Tibial artery (tissue), 4 donors: ENCODE measurements around the gene COL27A1.
"Not testable (repeated sequence)": the region's sequence is repeated elsewhere in the genome, so short reads cannot be mapped to it uniquely, and the experiment has no call there.

ENCODE experiments used
- DNase-seq, 2 donors: peaks; one replicate each; pipeline ENCODE4 v3.0.0-alpha.2; 2019
- H3K27ac ChIP-seq, 2 donors: fragments of 200-600 bp; sonication (generic) in 1 of 2; 1 replicate in 1 of 2; 2 replicates in 1 of 2; pipeline ENCODE4 v1.5.1; 2018 to 2019; ENCODE audit warnings: mild to moderate bottlenecking in 1 of 2
- H3K27me3 ChIP-seq, 2 donors: fragments of 200-600 bp; sonication (generic) in 1 of 2; one replicate each; pipeline versions ENCODE4 v1.5.1 to v1.6.0; 2016 to 2019
- H3K36me3 ChIP-seq, 3 donors: fragments of 200-600 bp; sonication (generic) in 2 of 3; one replicate each; pipeline ENCODE4 v1.5.1; 2016 to 2019; ENCODE audit warnings: mild to moderate bottlenecking in 2 of 3
- H3K4me1 ChIP-seq, 4 donors: fragments of 200-600 bp; sonication (generic) in 2 of 4; 1 replicate in 3 of 4; 2 replicates in 1 of 4; pipeline ENCODE4 v1.5.1; 2016 to 2019
- H3K4me3 ChIP-seq, 2 donors: fragments of 200-600 bp; sonication (generic) in 1 of 2; 1 replicate in 1 of 2; 2 replicates in 1 of 2; pipeline ENCODE4 v1.5.1; 2018 to 2019; ENCODE audit warnings: mild to moderate bottlenecking in 2 of 2
- H3K9me3 ChIP-seq, 3 donors: fragments of 200-600 bp; sonication (generic) in 1 of 3; one replicate each; pipeline ENCODE4 v1.5.1; 2016 to 2019
- intact Hi-C: fragments of 100-400 bp; cut with DNase I; formaldehyde crosslinking; loops from one replicate; pipeline ENCODE4 v1.15.0; 2023; ENCODE audit warnings: low total_unique reads
- TF ChIP-seq, protein P1 (sequence below), 2 experiments: fragments of 200-600 bp in 1 of 2; fragments of 450-650 bp in 1 of 2; IDR thresholded peaks; one replicate each; pipeline ENCODE4 v1.5.1; 2017 to 2019; ENCODE audit warnings: antibody characterized with exemption in 2 of 2, mild to moderate bottlenecking in 1 of 2, moderate library complexity in 1 of 2

The COL27A1 gene

DNA sequence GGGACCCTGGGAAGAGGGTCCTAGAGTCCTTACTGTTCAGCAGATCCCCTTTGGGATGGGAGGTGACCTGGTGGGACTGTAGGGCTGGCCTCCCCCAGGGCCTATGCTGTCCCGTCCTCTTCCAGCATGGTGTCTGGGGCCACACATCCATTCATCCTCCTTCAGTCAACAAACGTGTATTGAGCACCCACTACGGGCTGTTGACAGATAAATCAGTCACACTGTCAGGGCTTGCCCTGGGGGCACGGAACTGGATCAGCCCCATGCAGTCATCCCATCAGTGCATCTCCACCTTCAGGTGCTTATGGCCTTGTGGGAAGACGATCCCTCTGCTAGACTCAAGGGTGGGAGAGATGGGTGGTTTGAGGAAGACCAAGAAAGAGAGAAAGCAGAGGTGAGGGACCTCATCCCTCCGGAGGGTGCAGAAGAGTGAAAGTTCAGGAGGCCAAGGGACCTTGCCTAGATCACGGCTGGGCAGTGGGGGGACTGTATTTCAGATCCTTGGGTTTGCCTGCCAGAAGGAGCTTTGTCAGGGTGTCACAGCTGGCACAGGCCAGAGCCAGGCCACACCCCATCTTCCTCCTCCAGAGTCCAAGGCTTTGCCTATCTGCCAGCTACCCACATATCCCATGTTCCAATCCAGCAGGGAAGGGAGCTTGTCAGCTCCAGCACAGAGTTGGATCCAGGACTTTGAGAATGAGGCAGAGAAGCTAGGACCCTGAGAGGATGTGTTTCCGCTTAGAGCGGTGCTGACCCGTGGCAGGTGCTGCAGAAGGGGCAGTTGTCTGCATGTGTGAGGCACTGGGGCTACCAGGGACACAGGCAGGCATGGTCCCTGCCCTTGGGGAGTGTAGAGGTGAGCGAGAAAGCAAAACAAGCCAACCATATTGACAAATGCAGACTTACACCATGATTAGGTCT is 30.5 kb downstream of the COL27A1 start:
- intact Hi-C loops, result no loop called here
- H3K4me1 ChIP-seq, result peaks cover 3 to 39% (median 17%) of the 10 kb centered on the region in 4 donors
- no peaks in the 10 kb centered on the region for H3K27me3 ChIP-seq
- no peaks in the 10 kb centered on the region for H3K36me3 ChIP-seq
- H3K9me3 ChIP-seq, result peaks cover 0 to 7% (median 0%) of the 10 kb centered on the region in 3 donors
- TF ChIP-seq, protein P1, sequence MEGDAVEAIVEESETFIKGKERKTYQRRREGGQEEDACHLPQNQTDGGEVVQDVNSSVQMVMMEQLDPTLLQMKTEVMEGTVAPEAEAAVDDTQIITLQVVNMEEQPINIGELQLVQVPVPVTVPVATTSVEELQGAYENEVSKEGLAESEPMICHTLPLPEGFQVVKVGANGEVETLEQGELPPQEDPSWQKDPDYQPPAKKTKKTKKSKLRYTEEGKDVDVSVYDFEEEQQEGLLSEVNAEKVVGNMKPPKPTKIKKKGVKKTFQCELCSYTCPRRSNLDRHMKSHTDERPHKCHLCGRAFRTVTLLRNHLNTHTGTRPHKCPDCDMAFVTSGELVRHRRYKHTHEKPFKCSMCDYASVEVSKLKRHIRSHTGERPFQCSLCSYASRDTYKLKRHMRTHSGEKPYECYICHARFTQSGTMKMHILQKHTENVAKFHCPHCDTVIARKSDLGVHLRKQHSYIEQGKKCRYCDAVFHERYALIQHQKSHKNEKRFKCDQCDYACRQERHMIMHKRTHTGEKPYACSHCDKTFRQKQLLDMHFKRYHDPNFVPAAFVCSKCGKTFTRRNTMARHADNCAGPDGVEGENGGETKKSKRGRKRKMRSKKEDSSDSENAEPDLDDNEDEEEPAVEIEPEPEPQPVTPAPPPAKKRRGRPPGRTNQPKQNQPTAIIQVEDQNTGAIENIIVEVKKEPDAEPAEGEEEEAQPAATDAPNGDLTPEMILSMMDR (IDR thresholded peaks at IDR 0.05), result no peak
- no peak for DNase-seq
- no peak overlapping the region for H3K4me3 ChIP-seq
- no peak overlapping the region for H3K27ac ChIP-seq

DNA sequence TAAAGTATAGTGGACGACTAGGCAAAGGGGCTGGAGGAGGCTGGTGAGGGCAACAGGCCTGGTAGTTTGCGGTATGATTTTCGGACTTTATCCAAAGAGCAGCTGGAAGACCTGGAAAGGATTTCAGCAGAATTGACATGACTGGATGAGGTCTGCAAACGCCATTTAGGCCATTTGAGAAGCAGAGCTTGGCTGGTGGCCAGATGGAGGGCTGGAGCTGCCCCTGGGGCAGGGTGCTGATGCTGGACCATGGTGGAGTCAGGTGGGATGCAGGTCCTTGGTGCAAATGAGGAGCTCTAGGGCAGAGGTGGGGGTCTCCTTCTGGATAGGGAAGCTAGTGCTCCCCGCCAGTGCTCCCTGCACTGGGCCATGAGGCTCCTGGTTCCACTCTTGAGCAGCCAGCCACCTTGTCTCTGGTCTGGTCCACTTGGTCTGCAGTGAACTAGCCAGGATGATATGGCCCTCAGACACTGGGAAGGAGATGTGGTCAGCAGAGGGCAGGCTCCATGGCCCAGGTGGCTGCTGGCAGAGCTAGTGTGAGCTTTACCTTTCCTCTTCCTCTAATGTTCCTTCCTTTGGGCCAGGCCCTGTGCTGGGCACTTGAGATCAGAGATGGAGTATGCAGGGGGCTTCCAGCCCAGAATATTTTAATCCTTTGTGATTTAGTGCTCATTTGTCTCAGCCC is 31.4 kb downstream of the COL27A1 start:
- DNase-seq, result no peak
- H3K9me3 ChIP-seq, result peaks cover 0 to 7% (median 0%) of the 10 kb centered on the region in 3 donors
- TF ChIP-seq, protein P1 (IDR thresholded peaks at IDR 0.05), result no peak
- H3K4me1 ChIP-seq, result peaks cover 0 to 30% (median 8%) of the 10 kb centered on the region in 4 donors
- no peak overlapping the region for H3K4me3 ChIP-seq
- H3K27ac ChIP-seq, result no peak overlapping the region
- no peaks in the 10 kb centered on the region for H3K36me3 ChIP-seq
- intact Hi-C loops, result no loop called here
- no peaks in the 10 kb centered on the region for H3K27me3 ChIP-seq

DNA sequence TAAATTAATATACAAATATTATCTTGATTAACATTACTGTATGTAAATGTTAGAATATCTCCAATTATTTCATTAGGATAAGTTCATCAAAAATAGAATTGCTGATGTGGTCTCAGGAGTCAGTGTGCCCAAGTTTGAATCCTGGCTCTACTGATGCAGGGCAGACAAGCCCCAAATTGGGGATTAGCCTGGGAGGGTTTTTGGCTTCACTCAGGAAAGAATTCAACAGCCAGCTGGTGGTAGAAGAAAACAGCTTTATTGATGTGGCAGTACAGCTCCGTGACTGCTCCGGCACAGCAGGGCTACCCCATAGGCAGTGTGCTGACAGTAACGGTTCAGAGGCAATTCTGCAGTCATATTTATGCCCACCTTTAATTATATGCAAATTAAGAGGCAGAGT is 32.5 kb downstream of the COL27A1 start:
- no peak for DNase-seq
- Histone ChIP-seq H3K9me3 (peaks cover 0 to 7% (median 0%) of the 10 kb centered on the region in 3 donors), H3K4me3 (no peak overlapping the region), H3K36me3 (no peaks in the 10 kb centered on the region), H3K27ac (no peak overlapping the region), H3K27me3 (no peaks in the 10 kb centered on the region), H3K4me1 (peaks cover 0 to 28% (median 6%) of the 10 kb centered on the region in 4 donors)
- intact Hi-C loops, result no loop called here
- TF ChIP-seq, protein P1 (IDR thresholded peaks at IDR 0.05), result no peak

DNA sequence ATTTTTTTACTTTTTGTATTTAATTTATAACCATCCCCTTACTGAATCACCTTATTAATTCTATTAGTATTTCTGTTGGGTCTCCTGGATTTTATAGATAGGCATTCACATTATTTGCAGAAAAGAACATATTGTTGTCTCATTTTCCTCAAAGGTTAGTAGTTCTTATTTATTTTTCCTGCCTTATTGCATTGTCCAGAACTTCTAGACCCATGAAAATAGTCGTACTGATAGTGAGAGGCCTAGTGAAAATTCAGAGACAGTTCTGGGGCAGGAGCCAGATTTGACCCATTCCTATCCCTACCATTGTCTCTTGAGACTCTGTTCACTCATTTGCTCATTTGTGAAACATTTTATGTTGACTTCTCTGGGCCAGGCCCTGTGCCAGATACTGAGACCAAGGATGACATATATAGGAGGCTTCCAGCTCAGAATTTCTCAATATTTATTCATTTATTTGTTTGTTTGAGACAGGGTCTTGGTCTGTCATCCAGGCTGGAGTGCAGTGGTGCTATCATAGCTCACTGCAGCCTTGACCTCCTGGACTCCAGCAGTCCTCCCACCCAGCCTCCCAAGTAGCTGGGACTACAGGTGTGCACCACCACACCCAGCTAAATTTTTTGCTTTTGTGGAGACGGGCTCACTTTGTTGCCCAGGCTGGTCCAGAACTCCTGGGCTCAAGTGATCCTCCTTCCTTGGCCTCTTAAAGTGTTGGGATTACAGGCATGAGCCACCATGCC is 34.7 kb downstream of the COL27A1 start:
- Histone ChIP-seq H3K9me3 (peaks cover 0 to 7% (median 0%) of the 10 kb centered on the region in 3 donors), H3K4me3 (no peak overlapping the region), H3K27ac (no peak overlapping the region), H3K4me1 (peaks cover 0 to 16% (median 6%) of the 10 kb centered on the region in 4 donors), H3K27me3 (no peaks in the 10 kb centered on the region), H3K36me3 (no peaks in the 10 kb centered on the region)
- no peak for DNase-seq
- TF ChIP-seq, protein P1 (IDR thresholded peaks at IDR 0.05), result no peak
- intact Hi-C loops, result no loop called here

DNA sequence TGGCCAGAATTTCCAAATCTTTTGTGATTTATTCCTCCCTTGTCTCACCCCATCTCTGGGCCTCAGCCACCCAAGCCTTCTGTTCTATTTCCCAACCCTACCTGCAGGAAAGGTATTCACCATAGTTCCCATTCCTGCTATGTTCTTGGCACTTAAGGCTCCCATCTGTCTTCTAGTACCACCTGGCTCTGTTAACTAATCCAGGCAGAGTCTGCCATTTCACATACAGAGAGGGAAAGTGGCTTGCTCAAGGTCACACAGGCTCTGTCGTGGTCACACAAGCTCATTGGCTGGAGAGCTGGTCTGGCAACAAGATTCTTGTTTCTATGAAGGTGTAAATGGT is 35.2 kb downstream of the COL27A1 start:
- Histone ChIP-seq H3K27me3 (no peaks in the 10 kb centered on the region), H3K27ac (no peak overlapping the region), H3K4me3 (no peak overlapping the region), H3K9me3 (peaks cover 0 to 7% (median 0%) of the 10 kb centered on the region in 3 donors), H3K4me1 (peaks cover 0 to 16% (median 6%) of the 10 kb centered on the region in 4 donors), H3K36me3 (no peaks in the 10 kb centered on the region)
- TF ChIP-seq, protein P1 (IDR thresholded peaks at IDR 0.05), result no peak
- no peak for DNase-seq
- intact Hi-C loops, result no loop called here

DNA sequence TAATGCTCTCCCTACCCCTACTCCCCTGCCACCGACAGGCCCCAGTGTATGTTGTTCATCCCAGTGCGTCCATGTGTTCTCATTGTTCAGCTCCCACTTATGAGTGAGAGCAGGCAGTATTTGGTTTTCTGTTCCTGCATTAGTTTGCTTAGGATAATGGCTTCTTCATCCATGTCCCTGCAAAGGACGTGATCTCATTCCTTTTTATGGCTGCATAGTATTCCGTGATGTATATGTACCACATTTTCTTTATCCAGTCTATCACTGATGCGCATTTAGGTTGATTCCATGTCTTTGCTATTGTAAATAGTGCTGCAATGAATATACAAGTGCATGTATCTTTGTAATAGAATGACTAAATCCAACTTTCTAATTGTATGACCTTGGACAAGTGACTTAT is 36.1 kb downstream of the COL27A1 start:
- H3K27ac ChIP-seq, intact Hi-C loops, DNase-seq, H3K9me3 ChIP-seq, H3K27me3 ChIP-seq, H3K4me3 ChIP-seq, H3K36me3 ChIP-seq: not testable (repeated sequence)
- H3K4me1 ChIP-seq, result peaks cover 0 to 10% (median under 1%) of the 10 kb centered on the region in 4 donors
